Sciatic nerve (tissue), 2 donors: Measurements from ENCODE around the gene TMEM125. TPM values are rescaled to one million over a fixed set of nuclear protein-coding genes. Genes with fewer than 3 reads are reported as not detected.

Experiments
- ATAC-seq: fragments of 200-7000 bp; cut with Tn5 transposase; one replicate; pipeline ENCODE4 v1.9.1; 2020; ENCODE audit warnings: mild to moderate bottlenecking, moderate library complexity
- DNase-seq: peaks from one replicate; pipeline ENCODE4 v3.0.0-alpha.2; 2020; ENCODE audit warnings: low spot score
- intact Hi-C: fragments of 100-400 bp; cut with DNase I; formaldehyde crosslinking; loops from one replicate; pipeline ENCODE4 v1.14.2; 2022
- total RNA-seq: library from RNA; stranded (reverse); fragmentation: NEBNext Ultra II Directional; extraction: Animal tissue kit (Norgen Biotek cat#: 25700); gene quantifications from one replicate; pipeline ENCODE4 v1.2.1, GENCODE V29; 2021
- donor health status: DM: no; HTN: no; CAD: no.
- donor health status: DM: no; HTN: no; CAD: no.

TMEM125 gene
- total RNA-seq, 1 donor from 2014 or later, result 3.2 TPM

DNA sequence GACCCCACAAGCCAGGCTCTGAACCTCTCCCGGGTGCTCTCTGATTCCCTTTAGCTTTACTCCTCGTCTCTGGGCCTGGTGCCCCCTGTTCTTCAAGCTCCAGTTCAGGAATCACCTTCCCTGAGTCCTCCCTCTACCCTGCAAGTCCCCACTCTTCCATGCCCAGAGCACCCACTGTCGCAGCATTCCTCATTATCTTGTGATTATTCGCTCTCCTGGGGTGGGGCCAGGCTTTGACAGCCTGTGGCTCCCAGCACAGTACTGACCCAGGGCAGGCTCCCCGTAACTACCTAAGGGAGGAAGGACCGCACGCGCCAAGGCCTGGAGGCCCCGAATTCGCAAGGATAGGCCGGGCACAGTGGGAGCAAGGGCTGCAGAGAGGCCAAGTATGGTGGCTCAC, 16.3 kb downstream of the TMEM125 start:
- no peak for DNase-seq
- no peak for ATAC-seq
- intact Hi-C loops, result no loop called here

DNA sequence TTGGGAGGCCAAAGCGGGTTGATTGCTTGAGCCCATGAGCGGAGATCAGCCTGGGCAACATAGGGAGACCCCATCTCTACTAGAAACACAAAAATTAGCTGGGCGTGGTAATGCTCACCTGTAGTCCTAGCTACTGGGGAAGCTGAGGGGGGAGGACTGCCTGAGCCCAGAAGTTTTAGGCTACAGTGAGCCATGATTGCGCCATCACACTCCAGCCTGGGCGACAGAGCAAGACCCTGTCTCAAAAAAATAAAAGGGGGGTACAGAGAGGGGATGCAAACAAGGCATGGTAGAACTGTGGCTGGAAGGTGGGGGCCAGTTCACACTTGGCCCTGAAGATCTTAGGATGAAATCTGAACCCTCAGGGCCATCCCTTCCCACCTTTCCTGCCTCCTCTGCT, 16.8 kb downstream of the TMEM125 start:
- ATAC-seq (no peak), DNase-seq (no peak)
- intact Hi-C loops, result no loop called here

DNA sequence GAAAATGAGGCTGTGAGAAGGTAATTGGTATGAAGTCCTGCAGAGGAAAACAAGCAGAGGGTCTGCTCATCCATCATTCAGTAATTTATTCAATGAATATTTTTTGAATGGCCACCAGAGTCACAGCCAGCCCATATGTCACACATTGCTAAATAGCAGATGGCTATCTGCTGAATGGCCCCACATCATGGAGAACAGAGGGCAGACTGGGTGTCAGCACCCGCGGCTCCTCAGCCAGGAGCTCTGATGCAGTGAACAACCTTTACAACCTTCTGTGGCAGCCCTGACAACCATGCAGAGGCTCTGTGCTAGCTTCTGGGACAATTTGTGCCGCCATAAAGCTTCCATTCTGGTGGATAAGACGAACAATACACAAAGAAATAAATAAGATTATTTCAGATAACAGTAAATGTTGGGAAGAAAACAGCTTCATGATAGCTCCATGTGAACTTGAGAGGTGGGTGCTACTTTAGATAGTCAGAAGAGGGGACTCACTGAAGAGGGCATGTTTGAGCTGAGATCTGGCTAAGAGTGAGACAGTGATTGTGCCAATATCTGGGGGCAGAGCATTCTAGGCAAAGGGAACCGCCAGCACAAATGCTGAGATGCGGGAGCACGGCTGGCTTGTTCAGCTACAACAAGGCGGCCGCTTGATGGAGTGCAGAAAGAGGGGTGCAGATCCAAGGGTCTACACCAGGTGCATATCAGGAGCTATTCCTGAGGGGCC, 18.4 kb downstream of the TMEM125 start:
- ATAC-seq, result no peak
- intact Hi-C loops, result no loop called here
- no peak for DNase-seq

DNA sequence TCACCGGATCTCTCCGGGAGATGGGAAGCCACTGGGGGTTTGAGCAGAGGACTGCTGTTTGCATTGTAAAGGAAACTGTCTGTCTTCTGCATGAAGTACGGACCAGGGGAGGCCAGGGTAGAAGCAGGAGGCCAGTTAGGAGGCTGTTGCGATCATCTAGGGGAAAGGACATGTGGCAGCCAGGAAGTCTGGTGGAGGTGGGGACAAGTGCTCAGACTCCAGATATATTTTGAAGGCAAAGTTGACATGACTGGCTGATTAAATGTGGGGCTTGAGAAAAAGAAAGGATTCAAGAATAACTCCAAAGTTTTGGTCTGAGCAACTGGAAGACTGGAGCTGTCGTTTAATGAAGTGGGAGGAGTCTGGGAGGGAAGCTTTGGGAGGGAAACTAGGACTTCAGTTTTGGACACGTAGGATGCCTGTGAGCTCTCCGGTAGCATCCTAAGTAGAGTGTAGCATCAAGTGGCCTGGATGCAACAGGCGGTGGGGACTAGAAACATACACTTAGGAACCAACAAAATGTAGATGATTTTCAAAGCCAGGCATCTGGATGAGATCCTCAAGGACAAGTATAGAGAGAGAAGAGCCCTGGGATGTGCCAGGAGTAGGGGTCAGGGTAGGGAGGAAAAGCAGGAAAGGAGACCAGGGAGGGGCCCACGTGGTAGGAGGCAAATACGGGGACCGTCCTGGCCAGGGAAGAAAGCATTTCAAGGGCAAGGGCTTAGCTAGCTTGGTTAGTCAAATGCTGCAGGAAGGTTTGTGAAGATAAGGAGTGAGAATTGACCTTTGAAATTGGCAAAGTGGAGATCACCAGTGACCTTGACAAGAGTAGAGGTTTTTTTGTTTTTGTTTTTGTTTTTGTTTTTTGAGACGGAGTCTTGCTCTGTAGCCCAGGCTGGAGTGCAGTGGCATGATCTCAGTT, 19.3 kb downstream of the TMEM125 start:
- intact Hi-C loops, result no loop called here
- DNase-seq (no peak), ATAC-seq (no peak)

DNA sequence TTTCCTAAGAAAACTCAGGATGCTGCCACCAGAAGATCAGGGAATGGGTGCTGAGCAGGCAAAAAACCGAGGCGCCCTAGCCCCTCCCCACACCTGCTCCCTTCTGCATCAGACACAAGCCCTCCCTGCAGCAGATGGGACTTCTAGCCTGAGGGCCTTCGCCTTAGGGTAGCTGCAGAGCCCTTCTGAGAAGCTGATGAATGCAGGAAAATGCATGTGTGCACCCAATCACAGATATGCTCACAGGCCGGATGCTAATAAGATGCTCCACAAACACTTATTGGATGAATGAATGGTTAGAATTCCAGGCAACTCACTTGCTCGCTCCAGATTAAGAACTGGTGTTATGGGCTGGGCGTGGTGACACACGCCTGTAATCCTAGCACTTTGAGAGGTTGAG, 22.4 kb downstream of the TMEM125 start:
- intact Hi-C loops, result no loop called here
- ATAC-seq (no peak), DNase-seq (no peak)

DNA sequence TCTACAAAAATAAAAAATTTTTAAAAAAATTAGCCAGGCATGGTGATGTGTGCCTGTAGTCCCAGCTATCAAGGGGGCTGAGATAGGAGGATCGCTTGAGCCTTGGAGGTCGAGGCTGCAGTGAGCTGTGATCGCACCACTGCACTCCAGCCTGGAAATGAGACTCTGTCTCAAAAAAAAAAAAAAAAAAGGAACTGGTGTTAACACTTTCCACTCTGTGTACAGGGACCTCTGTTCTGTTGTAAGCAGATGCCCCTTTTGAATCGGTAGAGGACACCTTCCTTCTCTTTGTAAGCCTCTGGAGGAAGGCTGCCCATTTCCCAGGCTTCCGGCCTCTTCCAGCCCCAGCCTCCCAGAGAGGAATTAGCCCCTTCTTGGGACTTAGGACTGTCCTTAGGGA, 22.9 kb downstream of the TMEM125 start:
- intact Hi-C loops, result no loop called here
- DNase-seq (no peak), ATAC-seq (no peak)

DNA sequence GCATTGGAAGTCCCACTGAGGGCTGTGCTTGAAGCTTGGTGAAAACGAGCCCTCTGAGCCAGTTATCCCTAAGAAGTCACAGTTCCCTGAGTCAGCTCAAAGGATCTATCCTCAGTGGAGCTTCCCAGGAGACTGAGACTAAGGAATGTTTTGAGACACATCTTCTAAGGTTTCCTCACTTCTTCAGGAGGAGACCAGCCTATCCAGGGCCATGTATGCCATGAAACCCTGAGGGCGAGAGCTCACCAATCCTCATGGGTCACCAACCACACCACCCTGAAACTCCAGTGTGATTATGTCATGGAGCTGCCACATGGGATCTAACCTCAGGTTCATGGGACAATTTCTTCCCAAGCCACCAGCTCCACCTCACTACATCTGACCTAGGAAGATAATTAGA, 23.4 kb downstream of the TMEM125 start:
- intact Hi-C loops, result no loop called here
- ATAC-seq (no peak), DNase-seq (no peak)

DNA sequence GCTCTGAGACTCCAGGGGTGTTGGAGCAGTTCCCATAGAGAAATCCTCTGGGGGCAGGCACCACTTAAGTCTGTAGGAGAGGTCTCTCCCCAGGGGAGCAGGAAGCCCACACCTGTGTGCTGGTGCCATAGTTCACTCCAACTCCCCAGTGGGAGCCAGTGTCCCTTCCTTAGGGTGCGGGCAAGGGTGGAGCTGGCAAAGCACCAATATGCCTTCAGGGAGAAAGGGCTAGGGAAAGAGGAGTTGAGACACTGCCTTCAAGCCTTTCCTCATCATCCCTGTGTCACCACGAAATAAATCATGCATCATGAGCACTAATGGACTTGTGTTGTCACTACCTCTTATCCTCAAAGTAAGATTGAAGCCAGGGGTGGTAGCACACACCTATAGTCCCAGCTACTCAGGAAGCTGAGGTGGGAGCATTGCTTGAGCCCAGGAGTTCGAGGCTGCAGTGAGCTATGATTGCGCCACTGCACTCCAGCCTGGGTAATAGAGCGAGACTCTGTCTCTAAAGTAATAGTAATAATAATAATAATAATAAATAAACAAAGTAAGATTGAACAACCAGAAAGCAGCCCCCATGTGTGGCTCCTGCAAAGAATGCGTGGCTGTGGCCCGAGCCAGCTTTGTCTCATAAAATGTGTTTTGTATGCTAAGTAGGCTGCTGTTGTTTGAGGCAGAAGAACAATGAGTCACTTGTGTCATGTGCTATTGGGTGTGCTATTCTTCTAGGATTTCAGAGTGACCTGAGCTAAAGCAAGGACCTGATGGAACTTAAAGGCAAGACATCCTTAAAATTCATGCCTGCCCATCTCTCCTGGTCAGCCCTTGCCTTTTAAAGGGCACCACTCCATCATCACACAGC, 24.3 kb downstream of the TMEM125 start:
- DNase-seq (no peak), ATAC-seq (peak; percentile 53)
- intact Hi-C loops, result no loop called here

DNA sequence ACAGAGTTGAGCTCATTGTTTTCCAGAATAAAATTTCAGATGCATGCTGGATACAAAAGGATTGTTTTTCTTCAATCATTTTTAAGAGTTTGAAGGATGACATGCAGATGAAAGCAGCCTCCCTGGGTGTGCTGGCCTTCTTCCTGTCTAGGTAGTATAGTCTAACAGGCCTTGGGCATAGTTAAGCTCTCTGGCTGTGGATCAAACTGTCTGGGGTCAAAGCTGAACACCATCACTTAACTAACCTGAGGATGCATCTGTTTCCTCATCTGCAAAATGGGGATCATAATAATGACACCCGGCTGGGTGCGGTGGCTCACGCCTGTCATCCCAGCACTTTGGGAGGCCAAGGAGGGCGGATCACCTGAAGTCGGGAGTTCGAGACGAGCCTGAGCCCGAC, 25.0 kb downstream of the TMEM125 start:
- intact Hi-C loops, result no loop called here
- no peak for ATAC-seq
- DNase-seq, result no peak

DNA sequence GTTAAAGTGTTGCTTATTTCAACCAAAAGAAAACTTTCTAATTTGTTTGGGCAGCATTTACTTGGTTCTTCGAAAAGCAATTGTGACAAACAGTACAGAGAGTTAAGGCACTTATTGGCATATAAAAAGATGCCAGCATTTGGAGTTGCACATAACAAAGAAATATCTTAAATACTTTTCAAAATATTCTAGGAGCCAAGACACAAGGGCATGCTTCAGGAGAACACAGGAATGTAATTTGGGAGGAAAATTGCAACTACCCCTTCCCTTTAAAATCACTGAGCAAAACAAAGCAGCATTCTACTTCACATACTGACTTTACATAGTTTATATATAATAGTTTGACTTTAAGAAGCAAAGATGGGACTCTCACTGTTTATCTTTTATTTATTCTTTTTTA, 26.4 kb downstream of the TMEM125 start:
- intact Hi-C loops, result no loop called here
- ATAC-seq (no peak), DNase-seq (no peak)

DNA sequence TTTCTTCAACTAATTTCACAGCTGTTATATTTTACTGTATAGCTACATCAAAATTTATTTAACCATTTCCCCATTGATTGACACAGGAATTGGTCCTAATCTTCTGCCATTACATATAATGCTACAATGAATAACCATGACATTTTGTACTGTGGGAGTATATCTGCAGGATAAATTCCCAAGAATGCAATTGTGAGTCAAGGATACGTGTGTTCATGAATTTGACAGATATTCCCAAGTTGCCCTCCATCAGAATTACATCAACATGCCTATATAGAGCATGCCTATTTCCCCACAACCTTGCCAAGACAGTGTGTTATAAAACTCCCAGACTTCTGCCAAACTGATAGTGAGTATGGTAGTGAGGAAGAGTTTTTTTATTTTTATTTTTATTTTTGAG, 28.3 kb downstream of the TMEM125 start:
- intact Hi-C loops, result no loop called here
- no peak for DNase-seq
- ATAC-seq, result no peak

DNA sequence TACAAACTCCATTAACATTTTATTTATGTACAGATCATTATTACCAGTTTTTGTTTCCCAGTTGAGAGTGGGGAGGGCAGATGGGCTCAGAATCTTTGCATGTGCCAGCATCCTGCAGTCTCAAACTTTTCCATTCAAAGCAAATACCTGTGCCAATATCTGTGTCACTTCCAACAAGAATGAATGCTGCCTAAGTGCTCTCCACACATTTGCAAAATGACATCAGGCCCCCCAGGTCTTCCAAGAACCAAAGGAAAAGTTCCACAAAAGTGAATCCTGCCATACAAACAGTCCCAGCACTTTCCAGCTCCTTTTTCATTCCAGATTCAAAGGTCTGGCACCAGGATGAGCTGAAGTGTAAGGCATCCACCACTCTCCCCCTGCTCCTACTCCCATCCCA, 29.3 kb downstream of the TMEM125 start:
- intact Hi-C loops, result no loop called here
- no peak for DNase-seq

DNA sequence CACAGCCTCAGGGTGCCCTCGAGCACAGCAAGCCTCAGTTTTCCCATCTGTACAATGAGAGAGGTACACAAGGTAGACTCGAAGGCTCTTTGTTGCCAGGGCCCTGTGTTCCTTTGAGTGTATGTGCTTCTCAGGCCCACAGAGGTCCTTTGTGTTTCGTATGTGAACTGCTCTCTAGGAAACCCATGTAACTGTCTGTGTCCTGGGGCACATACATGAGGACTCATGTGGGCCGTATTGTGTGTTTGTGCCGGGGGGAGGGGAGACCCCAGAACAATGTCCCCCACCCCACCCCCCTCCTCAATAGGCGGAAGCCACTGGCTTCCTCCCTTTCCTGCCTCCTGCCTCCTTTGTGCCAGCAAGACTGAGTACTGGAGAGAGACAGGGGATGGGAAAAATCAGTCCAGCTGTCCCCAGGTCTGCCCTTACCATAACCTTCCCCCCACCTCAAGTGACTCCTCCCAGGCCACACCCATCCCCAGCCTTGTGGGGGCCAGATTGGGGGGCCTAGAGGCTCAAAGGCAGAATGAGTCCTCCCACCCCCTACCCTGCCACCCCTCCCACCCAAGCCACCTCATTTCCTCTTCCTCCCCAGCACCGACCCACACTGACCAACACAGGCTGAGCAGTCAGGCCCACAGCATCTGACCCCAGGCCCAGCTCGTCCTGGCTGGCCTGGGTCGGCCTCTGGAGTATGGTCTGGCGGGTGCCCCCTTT, 30.8 kb downstream of the TMEM125 start, which contains the start of gene TIE1:
Gene TIE1 (plus strand): TSS at position 605 of the 717 bp plus-strand sequence. CDS start 90 bp downstream, at position 695.
- intact Hi-C loops, result no loop called here
- DNase-seq (no peak), ATAC-seq (no peak)

More for the DNA sequence above, 29.3 kb downstream of the TMEM125 start:
- ATAC-seq, result no peak

DNA sequence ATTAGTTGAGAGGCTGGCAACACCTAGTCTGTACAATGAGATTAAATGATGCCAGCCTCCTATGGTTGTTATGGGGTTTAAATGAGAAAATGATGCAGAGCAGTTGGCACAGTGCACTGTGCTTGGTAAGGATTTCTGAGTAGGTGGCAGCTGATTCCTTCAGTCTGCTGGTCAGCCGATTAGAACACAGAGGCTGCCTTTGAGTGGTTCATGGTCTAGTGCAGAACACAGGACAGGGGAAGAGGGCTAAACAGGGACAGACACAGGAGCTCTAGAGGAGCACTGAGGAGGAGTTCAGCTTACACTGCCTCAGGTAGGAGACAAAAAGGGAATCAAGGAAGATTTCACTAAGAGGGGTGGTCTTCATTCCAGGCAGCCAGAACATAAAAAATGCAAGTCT, 32.4 kb downstream of the TMEM125 start:
- peak; percentile 33 for ATAC-seq
- intact Hi-C loops, result no loop called here
- no peak for DNase-seq

DNA sequence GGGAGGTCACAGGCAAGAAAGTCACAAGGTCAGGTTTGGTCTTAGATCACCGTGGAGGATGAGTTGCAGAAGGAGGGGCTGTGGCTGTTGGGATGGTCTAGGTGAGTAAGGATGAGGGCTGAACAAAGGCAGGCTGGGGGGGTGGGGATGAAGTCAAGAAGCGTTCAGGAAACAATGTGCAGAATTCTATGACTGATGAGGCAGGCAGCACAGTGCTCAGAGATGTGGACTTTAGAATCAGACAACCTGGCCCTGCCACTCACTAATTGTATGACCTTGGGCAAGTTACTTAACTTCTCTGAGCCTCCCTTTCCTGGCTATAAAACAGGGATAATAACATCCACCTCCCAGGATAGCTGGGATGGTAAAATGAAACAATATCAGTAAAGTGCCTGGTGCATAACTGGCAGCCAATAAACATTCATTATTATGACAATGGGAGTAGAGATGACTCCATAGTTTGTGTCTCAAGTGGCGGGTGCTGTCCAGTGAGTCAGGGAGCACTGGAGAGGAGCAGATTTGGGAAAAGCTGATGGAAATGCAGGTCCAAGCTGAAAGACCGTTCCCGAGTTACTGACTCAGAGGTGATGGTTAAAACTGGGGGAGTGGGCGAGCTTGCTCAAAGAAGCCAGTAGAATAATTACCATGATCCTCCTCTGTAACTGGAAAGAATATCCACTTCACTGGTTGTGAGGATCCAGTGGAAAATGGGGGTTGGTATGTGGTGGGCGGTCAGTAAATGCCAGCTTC, 33.1 kb downstream of the TMEM125 start:
- intact Hi-C loops, result no loop called here
- no peak for ATAC-seq
- no peak for DNase-seq

DNA sequence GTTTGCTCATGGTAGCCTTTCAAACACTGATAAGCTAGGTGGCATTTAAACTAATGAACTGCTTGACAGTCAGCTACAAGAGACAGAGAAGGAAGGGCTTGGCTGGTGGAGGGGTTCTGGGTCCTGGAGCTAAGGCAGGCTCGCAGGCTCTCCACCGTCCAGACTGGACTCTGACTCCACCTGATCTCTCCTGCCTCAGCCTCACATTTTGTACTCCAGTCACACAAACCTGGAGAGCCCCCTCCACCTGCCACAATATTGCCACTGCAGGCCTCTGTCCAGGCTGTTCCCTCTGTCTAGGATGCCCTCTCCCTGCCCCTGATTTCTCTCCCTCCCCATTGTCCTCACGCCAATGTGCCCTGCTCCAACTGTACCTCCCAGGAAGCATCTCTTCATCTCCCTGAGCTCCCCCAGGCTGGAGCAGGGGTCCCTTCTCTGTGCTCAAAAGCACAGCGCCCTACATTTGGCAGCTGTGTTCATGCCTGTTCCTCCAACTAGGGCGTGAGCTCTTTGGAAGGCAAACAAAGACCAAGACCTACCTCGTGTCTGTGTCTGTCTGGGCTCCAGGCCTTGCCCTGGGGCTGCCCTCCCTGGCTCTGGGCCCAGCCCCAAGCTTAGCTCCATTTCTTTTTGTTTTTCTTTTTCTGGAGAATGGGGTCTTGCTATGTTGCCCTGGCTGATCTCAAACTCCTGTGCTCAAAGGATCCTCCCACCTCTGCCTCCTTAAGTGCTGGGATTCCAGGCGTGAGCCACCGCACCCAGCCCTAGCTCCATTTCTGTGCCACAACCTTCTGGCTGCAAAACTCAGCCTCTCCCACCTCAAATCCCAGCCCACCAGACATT, 33.9 kb downstream of the TMEM125 start:
- DNase-seq, result no peak
- ATAC-seq, result peak; percentile 57
- intact Hi-C loops, result no loop called here

DNA sequence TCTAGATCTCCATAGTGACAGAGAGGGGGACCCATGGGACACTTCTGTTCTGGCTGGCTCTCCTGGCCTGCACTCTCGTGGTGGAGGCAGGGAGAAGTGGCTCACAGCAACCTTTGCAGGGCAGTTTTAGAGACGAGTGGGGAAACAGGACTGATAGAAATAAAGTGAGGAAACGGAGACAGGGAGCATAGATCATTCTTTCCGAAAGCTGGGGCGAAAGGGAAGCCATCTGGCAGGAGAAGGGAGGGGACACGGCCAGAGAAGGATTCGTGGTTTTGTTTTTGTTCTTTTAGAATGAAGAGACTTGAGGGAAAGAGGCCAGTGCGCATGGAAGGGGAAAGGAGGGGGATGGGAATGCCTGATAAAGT, 34.5 kb downstream of the TMEM125 start:
- ATAC-seq (peak; percentile 34), DNase-seq (peak; percentile 33)
- intact Hi-C loops, result no loop called here
